Measurements from ENCODE around the gene CRTC2.
A peak's percentile ranks its signal among the peaks of the same experiment; 100 is the strongest.
"Not testable (repeated sequence)": the region's sequence is repeated elsewhere in the genome, so short reads cannot be mapped to it uniquely, and the experiment has no call there.

Gene CRTC2, protein sequence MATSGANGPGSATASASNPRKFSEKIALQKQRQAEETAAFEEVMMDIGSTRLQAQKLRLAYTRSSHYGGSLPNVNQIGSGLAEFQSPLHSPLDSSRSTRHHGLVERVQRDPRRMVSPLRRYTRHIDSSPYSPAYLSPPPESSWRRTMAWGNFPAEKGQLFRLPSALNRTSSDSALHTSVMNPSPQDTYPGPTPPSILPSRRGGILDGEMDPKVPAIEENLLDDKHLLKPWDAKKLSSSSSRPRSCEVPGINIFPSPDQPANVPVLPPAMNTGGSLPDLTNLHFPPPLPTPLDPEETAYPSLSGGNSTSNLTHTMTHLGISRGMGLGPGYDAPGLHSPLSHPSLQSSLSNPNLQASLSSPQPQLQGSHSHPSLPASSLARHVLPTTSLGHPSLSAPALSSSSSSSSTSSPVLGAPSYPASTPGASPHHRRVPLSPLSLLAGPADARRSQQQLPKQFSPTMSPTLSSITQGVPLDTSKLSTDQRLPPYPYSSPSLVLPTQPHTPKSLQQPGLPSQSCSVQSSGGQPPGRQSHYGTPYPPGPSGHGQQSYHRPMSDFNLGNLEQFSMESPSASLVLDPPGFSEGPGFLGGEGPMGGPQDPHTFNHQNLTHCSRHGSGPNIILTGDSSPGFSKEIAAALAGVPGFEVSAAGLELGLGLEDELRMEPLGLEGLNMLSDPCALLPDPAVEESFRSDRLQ

DNA sequence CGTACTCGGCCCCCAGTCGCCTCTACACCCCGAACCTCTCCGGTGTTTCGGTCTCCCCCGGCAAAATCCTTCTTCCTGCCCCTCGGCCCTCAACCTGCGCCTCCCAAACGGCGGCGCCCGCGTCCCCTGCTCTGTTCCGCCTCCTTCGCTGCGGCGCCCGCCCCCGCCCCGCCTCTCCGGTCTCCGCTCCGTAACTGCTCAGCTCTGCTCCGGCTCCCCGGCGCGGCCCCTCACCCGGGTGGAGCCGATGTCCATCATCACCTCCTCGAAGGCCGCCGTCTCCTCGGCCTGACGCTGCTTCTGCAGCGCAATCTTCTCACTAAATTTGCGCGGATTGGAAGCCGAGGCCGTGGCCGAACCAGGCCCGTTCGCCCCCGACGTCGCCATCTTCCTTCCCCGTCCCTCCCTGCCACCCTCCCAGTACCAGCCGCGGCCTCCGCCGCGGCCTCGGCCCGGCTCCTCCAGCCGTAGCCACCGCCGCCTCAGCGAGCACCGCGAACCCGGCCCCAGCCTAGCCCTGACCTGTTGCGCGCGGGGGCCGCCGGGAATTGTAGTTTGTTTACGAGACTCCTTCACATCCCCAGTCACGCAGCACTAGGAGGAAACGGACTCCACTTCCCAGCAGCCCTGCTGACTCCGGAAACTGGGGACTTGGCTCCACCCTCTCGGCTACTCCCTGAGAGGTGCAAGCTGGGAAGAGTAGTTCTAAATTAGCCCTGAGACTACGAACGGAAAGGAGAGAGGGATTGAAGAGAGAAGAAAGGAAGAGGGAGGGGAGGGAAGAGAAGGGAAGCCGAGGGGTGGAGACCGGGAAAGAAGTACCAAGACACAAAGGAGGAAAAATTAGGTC lies at the start of gene CRTC2:
Gene CRTC2, minus strand, starts transcription at position 502 of the 850 bp plus-strand sequence. Its CDS starts 115 bp downstream, at position 387.
- DNase-seq = peak; percentile 99 to 100

DNA sequence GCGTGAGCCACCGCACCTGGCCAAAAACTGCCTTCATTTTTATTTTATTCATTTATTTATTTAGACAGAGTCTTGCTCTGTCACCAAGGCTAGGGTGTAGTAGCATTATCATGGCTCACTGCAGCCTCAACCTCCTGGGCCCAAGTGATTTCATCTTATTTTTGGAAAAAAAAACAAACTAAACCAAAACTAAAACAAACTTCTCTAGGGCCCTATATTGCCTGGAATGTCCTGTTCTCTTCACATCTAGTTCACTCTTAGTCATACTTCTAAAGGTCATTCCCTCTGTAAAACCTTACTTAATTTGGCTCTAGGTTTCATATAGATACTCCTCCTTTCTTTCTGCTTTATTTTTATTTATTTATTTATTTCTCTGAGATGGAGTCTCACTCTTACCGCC lies 47.7 kb upstream of the CRTC2 start:
- no peak for DNase-seq

DNA sequence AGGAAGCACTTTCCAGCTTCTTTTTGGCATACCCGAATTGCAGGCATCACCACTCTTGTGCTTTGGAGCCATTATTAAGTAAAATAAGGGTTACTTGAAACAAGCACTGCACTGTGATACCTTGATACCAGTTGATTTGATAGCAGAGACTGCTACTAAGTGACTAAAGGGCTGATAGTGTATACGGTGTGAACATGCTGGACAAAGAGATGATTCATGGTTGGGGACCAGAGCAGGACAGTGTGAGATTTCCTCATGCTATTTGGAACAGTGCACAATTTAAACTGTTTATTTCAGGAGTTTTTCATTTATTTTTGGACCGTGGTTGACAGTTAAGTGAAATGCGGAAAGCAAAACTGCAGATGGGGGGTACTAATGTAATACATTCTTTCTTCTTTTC lies 42.0 kb upstream of the CRTC2 start:
- no peak for DNase-seq

DNA sequence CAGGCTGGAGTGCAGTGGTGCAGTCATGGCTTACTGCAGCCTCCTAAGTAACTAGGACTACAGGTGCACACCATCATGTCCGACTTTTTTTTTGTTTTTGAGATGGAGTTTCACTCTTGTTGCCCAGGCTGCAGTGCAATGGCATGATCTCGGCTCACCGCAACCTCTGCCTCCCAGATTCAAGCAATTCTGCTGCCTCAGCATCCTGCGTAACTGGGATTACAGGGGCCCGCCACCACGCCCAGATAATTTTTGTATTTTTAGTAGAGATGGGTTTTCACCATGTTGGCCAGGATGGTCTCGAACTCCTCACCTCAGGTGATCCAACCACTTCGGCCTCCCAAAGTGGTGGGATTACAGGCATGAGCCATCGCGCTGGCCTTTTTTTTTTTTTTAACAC lies 38.5 kb upstream of the CRTC2 start:
- not testable (repeated sequence) for DNase-seq

DNA sequence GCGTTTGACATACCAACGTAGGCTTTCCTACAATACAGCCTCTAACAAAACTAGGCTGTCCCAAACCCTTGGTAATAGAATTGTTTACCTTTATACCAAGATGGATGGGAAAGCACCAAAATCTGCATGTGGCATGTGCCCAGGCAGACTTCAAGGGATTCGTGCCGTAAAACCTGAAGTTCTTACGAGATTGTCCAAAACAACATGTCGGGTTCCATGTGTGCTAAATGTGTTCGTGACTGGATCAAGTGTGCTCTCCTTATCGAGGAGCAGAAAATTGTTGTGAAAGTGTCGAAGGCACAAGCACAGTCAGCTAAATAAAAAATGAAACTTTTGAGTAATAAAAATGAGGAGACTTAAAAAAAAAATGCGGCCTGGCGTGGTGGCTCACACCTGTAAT lies 37.2 kb upstream of the CRTC2 start:
- DNase-seq = no peak

DNA sequence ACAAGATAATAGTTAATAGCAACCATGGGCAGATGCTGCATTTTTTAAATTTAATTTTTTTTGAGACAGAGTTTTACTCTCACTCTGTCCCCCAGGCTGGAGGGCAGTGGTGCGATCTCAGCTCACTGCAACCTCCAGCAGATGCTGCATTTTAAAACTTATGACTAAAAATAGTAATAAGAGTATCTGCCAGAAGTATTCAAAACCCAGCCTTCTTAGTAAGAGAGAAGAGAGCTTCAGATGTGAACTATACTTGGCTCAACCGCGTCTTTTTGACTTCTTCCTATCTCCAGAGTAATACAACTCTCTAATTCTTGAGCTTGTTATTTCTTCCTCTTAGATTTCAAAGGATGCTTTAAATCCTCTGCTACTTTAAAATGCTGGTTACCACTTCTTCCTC lies 36.8 kb upstream of the CRTC2 start:
- no peak for DNase-seq

DNA sequence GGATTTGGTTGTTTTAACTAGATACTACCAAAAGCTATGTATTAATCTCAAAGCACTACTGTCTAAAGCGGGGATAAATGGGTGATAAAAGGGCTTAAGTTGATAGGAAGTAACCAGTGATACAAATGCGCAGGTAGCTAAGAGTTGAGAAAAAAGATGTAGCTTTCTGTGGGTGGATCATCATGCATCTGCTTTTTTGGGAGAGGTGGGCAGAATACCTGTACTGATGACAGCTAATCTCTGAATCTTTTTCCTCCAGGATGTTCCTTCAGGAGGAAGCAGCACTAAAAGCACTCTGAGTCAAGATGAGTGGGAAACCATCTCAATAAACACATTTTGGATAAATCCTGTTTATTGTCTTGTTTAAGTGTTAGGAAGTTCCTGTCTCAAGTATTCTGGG lies 33.4 kb upstream of the CRTC2 start:
- DNase-seq = no peak

DNA sequence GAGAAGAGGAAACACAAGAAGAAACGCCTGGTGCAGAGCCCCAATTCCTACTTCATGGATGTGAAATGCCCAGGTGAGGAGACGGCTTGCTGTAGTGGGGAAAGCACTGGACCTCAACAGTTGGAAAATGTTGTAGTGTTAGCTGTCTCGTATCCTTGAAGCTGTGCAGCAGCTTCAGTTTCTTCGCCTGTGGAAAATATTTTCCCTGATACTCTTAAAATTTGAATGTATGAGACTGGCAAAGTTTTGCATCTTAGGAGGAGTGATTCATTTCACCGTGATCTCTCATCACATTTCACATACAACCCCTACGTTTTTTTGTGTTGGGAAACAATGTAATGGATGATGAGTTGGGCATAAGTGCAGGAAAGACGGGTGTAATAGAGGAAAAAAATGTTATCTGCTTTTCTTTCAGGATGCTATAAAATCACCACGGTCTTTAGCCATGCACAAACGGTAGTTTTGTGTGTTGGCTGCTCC lies 32.8 kb upstream of the CRTC2 start:
- no peak for DNase-seq

DNA sequence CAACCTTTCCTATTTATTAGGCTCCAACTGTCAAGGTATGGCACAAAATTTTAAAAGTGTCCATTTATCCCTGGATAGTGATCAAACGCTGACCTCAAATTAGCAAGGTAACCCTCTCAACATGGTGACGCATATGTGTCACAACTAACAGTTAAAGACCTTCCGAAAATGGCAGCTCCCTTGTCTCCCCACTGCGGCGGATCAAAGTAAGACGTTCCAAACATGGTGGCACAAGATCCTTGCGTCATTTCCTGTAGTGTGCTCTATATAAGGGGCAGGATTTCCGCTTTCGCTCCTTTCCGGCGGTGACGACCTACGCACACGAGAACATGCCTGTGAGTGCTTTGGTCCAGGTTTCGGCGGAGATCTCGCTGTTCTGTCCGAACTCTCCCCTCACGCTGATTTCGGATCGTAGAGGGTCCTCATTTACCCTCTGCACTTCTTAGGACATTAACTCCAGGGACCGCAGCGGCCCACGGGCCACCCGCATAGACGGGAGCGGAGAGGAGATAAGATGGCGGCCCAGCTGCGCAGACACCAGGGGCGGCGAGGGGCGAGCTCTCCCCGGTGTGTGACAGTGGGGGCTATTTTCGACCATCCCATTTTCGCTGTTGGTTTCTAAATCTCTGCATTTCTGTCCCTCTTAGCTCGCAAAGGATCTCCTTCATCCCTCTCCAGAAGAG lies 32.2 kb upstream of the CRTC2 start, which contains the start of gene RPS27:
Gene RPS27, plus strand, starts transcription at position 295 of the 683 bp plus-strand sequence. Its CDS starts 35 bp downstream, at position 330.
- peak; percentile 99 for DNase-seq

DNA sequence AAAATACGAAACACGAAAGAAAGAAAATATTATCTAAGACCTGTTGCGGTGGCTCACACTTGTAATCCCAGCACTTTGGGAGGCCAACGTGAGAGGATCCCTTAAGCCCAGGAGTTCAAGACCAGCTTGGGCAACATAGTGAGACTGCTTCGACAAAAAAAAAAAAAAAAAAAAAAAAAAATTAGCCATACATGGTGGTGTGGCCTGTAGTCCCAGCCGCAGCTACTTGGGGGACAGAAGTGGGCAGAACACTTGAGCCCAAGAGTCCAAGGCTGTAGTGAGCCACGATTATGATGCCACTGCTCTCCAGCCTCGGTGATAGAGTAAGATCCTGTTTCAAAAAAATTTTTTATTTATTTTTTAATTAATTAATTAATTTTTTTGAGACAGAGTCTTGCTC lies 29.2 kb upstream of the CRTC2 start:
- DNase-seq = no peak

DNA sequence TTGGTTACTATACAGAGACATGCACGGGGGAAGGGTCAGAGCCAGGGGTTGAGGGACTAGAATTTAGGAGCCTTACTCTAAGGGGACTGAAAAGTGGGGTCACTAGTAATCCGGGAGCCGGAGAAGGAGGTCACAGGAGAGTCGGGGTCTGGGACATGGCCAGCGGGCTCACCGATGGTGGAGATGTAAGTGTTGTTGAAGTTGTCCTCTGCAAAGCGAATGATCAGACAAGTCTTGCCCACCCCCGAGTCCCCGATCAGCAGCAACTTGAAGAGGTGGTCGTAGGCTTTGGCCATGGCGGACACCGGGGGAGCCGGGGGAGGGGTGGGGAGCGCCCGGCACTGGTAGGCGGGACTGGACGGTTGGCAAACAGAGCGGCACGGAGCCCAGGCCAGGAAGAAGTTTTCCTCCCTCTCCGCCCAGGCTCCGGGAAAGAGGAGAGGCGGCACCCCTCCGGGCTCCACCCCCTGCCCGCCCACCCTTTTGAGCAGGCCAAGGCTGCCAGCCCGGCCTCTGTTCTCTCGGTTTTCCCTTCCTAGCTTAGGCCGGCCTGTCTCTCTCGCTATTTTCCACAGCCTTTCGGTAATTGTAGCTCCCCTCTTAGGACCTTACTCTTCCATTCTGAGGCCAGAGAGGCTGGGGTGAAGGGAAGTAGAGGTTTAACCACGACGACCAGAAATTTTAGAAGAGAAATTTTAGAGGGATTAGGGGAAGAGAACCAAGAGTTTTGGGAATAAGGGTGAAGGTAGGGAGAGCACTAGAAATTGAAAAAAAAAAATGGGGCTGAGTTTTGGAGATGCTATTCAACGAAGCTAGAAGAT lies 27.7 kb upstream of the CRTC2 start, which contains the start of gene RAB13:
Gene RAB13, minus strand, starts transcription at position 399 of the 821 bp plus-strand sequence. Its CDS starts 103 bp downstream, at position 296.
- DNase-seq = peak; percentile 66 to 77

DNA sequence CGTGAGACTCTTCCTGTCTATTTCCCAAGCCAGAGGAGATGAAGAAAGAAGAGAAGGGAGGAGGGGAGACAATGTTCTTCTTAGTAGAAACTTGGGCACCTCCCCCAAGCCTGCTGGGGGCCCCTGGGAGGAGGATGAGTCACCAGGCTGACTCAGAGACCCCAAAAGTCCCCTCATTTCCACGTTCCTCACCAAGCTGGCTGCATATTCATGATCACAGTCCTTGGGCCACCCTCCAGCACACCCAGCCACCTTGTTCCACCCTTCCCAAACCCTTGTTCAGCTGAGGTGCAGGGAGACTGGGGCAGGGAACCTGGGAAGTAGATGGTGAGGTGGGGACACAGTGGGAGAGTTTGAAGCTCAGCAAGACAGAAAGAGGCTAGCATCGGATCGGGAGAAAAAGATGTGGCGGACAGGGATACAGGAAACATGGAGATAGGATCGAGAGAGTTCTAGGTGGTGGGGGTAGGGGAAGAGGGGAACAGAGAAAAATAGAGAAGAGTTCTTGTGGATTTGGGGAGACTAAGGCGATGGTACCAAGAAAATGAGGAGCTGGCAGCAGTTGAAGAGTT lies 27.0 kb upstream of the CRTC2 start:
- no peak for DNase-seq

DNA sequence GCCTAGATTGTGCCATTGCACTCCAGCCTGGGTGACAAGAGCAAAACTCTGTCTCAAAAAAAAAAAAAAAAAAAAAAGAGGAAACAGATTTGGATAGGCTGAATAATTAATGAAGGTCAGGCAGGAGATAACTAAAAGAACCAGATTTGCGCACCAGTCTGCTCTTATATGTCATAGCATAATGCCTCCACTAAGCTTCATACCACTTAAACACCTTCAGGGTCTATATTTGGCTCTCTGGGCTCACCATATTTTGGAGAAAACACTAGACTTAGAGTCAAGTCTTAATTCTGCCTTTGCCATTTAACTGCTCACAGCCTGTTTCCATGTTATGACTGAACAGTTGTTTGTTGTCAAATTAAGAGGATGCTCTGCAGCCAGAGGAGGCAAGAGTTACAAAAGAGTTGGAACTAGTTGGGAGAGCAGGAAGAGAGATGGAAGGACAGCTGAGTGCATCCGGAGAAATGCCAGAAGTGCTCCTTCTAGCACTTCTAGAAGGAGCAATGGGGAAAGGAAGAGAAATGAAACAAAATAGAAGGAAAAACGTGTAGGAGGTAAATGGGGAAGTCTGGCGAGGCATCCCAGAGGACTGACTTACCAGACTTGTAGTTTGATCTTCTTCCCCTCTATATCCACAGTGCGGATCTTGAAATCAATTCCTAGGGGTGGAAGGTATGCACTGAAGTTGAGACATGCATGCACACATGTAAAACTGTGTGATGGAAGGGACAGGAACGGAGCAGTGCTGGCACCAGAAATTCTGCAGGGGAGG lies 25.9 kb upstream of the CRTC2 start:
- no peak for DNase-seq

DNA sequence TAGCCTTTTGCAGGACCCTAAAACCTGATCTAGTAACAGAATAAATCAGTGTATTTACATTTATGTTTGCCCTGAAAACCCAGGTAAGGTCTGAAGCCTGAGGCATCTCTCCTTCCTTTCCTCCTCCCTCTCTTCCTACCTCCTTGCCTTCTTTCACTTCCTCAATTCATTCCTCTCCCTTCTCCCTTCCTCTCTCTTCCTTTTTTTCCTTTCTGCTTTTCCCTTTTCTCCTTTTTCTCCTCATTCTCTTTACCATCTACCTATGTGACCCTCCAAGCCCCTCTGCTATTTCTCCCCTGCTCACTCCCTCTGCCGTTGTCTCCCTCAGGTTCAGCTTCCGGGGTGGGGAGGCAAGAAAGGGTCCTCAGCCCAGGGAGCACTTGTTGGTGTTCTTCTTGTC lies 23.3 kb upstream of the CRTC2 start:
- DNase-seq = not testable (repeated sequence)

DNA sequence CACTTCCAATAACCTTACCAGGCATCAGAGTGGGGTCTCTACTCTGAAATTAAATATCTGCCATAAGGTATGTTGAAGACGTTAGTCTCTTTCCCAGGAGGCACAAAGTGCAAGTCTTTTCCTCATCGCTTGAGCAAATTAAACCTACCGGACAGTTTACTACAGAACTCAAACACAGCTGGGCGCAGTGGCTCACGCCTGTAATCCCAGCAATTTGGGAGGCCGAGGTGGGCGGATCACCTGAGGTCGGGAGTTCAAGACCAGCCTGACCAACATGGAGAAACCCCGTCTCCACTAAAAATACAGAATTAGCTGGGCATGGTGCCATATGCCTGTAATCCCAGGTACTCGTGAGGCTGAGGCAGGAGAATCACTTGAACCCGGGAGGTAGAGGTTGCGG lies 20.7 kb upstream of the CRTC2 start:
- not testable (repeated sequence) for DNase-seq

DNA sequence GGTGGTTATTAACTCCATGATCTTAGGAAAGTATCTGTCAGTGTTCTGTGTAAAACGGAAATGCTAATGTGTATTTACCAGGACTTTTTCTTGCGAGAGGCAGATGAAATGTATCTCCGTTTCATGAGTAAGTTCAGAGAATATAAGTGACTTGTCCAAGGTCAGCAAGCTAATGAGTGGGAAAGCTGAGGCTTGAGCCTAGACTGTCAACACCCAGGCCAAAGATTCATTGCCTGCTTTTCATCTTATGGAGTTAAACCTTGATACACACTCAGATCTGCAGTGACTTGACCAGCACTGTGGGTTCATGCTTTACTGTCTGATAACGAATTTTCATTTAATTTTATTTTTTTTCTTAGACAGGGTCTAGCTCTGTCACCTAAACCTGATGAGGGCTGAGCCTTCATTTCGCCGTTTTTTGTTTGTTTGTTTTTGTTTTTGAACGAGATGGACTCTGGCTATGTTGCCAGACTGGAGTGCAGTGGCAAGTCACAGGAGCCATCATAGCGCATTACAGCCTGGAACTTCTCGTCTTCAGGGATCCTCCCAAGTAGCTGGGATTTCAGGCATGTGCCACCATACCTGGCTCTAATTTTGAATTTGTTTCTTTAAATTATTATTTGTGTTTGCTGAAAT lies 20.0 kb upstream of the CRTC2 start:
- DNase-seq = no peak

DNA sequence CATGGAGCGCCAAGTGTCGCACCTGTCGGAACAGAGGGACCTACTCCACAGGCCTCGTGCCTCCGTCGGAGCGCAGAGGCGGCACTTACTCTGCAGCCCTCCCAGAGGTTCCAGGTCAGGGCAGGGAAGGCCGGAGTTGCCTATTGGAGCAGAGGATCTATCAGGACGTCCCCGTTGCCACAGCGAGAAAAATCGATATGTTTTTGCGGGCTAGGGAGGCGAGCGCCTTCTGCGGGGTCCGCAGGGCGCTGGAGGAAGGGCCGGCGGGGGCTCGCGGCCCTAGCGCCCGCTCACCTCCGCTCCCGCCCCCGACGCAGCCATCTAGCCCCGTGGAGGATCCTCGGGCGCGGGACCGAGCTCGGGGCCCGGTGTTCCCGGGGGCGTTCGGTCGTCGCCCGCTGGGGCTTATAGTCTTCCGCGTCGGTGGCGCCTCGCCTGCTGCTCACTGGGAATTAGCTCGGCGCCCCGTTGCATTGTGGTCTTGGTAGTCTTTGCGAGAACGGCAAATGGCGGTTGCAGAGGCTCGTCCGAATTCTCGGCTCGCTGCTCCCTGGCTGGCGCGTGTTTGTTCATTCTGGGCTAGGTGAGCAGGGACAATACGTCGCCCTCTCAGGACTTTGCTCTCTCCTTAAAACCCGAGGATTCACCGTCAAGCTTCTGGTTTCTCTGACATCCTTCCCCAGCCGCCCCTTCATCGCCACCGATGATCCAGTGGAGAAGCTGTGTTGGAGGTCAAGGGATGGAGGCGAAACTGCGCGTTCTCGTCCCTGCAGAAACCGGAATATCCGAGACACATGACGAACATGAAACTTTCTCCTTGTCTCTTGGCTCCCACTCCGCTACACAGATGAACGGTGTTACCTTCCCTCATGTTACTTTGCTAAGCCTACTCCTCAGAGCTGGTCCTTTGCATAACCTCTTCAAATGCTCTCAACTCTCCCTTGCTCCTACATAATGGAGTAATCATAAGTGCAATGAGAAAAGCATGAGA lies 19.1 kb upstream of the CRTC2 start, which contains the start of gene JTB:
Gene JTB, minus strand, starts transcription at position 425 of the 991 bp plus-strand sequence. Its CDS starts 422 bp downstream, at position 3.
- peak; percentile 93 to 96 for DNase-seq

DNA sequence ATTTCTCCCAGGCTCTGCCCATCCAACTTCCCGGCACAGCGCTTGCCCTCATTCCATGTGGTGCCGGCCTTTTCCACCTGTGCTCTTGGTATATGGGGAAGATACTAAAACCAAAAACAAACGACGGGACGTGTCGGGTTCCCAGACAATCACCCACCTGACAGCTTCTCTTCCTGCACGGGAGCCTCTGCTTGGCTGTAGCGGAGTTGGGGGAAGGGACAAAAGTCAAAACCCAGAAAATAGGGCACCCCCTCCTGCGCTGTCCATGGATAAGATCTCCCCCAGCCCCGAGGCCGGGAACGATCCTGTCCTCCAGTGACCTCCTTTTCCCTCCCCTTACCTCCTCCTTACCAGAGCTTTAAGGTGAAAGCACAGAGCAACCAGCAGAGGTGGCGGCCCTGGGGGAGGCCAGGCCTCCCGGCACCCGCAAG lies 18.4 kb upstream of the CRTC2 start:
- peak in 1 of 2 experiments; percentile 58 for DNase-seq
